HepG2 (cell line): ENCODE measurements around the gene SLC17A9. TPM values are rescaled to one million over a fixed set of nuclear protein-coding genes. Genes with fewer than 3 reads are reported as not detected.

Experiments used
- ATAC-seq: fragments of 200-7000 bp; cut with Tn5 transposase; 3 replicates; pipeline ENCODE4 v1.9.1; 2020; ENCODE audit warnings: mild to moderate bottlenecking, moderate library complexity
- BruUV-seq: library from RNA; stranded (reverse); fragments of 400-500 nt; replicated peaks from 2 replicates; lab custom pipeline; 2021; lab: Mats Ljungman, UMichigan
- CTCF ChIA-PET: fragments of 300-600 bp; formaldehyde crosslinking; extraction: SDS; loops from one replicate; lab custom pipeline; 2021; ENCODE audit warnings: low total read pairs, inconsistent platforms, low intra/inter-chr PET ratio; lab: Yijun Ruan, JAX
- POLR2A ChIA-PET: fragments of 350-600 bp; sonication (Branson Sonifier 250); formaldehyde crosslinking; loops from one replicate; lab custom pipeline; 2020; ENCODE audit warnings: antibody characterized with exemption, inconsistent platforms; lab: Yijun Ruan, JAX
- DNase-seq: peaks from one replicate; pipeline ENCODE4 v3.0.0-alpha.2; 2015; ENCODE audit warnings: low spot score
- FAIRE-seq: peaks from 3 replicates; lab custom pipeline; 2011; peaks lifted over from hg19 to GRCh38; lab: Jason Lieb, UNC
- H2AFZ ChIP-seq: one replicate; pipeline ENCODE4 v1.6.1; 2011; ENCODE audit warnings: low read length, inconsistent platforms
- H3K27ac ChIP-seq: fragments of 300-600 bp; 3 replicates; pipeline ENCODE4 v1.8.0; 2011; ENCODE audit warnings: mixed run types, mild to moderate bottlenecking, mixed read lengths, low read length, inconsistent platforms; ENCODE audit not compliant: insufficient read depth; ENCODE audit errors: extremely low read length
- H3K27me3 ChIP-seq, 2 experiments: fragments of 200-600 bp in 1 of 2; 2 replicates in 1 of 2; 3 replicates in 1 of 2; pipeline versions ENCODE4 v1.6.0 to v1.8.0; 2011; ENCODE audit warnings: low read length in 2 of 2, mild to moderate bottlenecking in 2 of 2, moderate library complexity in 2 of 2, inconsistent platforms in 1 of 2; ENCODE audit not compliant: insufficient read depth in 2 of 2, control insufficient read depth in 1 of 2
- H3K36me3 ChIP-seq, 2 experiments: fragments of 200-600 bp in 1 of 2; replicated peaks in 1 of 2; 2 replicates in 1 of 2; 3 replicates in 1 of 2; pipeline versions ENCODE4 v1.5.1 to v1.8.0; 2011; ENCODE audit warnings: low read length in 2 of 2, inconsistent platforms in 1 of 2; ENCODE audit not compliant: insufficient read depth in 2 of 2, control insufficient read depth in 1 of 2
- H3K4me1 ChIP-seq: 2 replicates; pipeline ENCODE4 v1.5.1; 2012; ENCODE audit warnings: low read length, inconsistent platforms; ENCODE audit not compliant: insufficient read depth
- H3K4me2 ChIP-seq: 2 replicates; pipeline ENCODE4 v1.6.0; 2011; ENCODE audit warnings: low read depth, low read length, inconsistent platforms
- H3K4me3 ChIP-seq, 3 experiments: fragments of 200-600 bp in 1 of 3; sonication (generic), shearing (Covaris generic) in 1 of 3; replicated peaks in 1 of 3; 2 replicates each; pipeline ENCODE4 v1.5.1; 2011 to 2016; ENCODE audit warnings: low read length in 3 of 3, inconsistent platforms in 2 of 3, low read depth in 2 of 3, mild to moderate bottlenecking in 2 of 3, control low read depth in 1 of 3, mixed read lengths in 1 of 3; ENCODE audit not compliant: insufficient read depth in 1 of 3
- H3K79me2 ChIP-seq: one replicate; pipeline ENCODE4 v1.6.1; 2011; ENCODE audit warnings: low read length, inconsistent platforms; ENCODE audit not compliant: insufficient read depth
- H3K9ac ChIP-seq: 2 replicates; pipeline ENCODE4 v1.6.0; 2011; ENCODE audit warnings: mild to moderate bottlenecking, low read depth, low read length, inconsistent platforms; ENCODE audit not compliant: insufficient read depth
- H3K9me3 ChIP-seq: 2 replicates; pipeline ENCODE4 v1.5.1; 2012; ENCODE audit warnings: mild to moderate bottlenecking, low read length
- H4K20me1 ChIP-seq: 2 replicates; pipeline ENCODE4 v1.6.0; 2011; ENCODE audit warnings: inconsistent platforms, mild to moderate bottlenecking, low read length, moderate library complexity; ENCODE audit not compliant: insufficient read depth
- EED ChIP-seq: sonication (generic); formaldehyde crosslinking; IDR thresholded peaks from 2 replicates; pipeline ENCODE4 v1.5.0; 2020; ENCODE audit warnings: mild to moderate bottlenecking, missing genetic modification reagents
- EZH2 ChIP-seq: conservative IDR thresholded peaks from 2 replicates; pipeline ENCODE4 v1.6.1; 2012; ENCODE audit warnings: mild to moderate bottlenecking, low read depth, low read length, moderate library complexity
- HOXA9 ChIP-seq: sonication (generic); formaldehyde crosslinking; IDR thresholded peaks from 2 replicates; pipeline ENCODE4 v1.8.1; 2022; ENCODE audit warnings: missing genetic modification reagents, mild to moderate bottlenecking, moderate library complexity, borderline replicate concordance
- IRF2 ChIP-seq: IDR thresholded peaks from 2 replicates; pipeline ENCODE4 v1.6.1; 2018; ENCODE audit warnings: missing genetic modification reagents, missing compliant biosample characterization
- KDM5A ChIP-seq: fragments of 200-600 bp; sonication (generic); IDR thresholded peaks from 2 replicates; pipeline ENCODE4 v1.7.0; 2018; ENCODE audit warnings: antibody characterized with exemption, mild to moderate bottlenecking, low read length, borderline replicate concordance
- MAFG ChIP-seq: sonication (generic); formaldehyde crosslinking; IDR thresholded peaks from 2 replicates; pipeline ENCODE4 v1.5.1; 2020; ENCODE audit warnings: mild to moderate bottlenecking, missing genetic modification reagents
- MTF2 ChIP-seq: sonication (generic); formaldehyde crosslinking; IDR thresholded peaks from 2 replicates; pipeline ENCODE4 v1.5.0; 2020; ENCODE audit warnings: missing genetic modification reagents, borderline replicate concordance
- MXD4 ChIP-seq: IDR thresholded peaks from 2 replicates; pipeline ENCODE4 v1.6.1; 2016; ENCODE audit warnings: mild to moderate bottlenecking, missing biosample characterization, missing genetic modification reagents
- NBN ChIP-seq: fragments of 450-650 bp; conservative IDR thresholded peaks from 2 replicates; pipeline ENCODE4 v1.6.1; 2017
- SP2 ChIP-seq: sonication (generic); formaldehyde crosslinking; IDR thresholded peaks from 2 replicates; pipeline ENCODE4 v1.5.1; 2020; ENCODE audit warnings: mild to moderate bottlenecking, missing genetic modification reagents
- ZBTB8A ChIP-seq: sonication (generic); formaldehyde crosslinking; IDR thresholded peaks from 2 replicates; pipeline ENCODE4 v1.4.0; 2020; ENCODE audit warnings: mild to moderate bottlenecking, low read depth, missing genetic modification reagents, borderline replicate concordance
- ZIK1 ChIP-seq: sonication (generic); formaldehyde crosslinking; IDR thresholded peaks from 2 replicates; pipeline ENCODE4 v1.5.0; 2020; ENCODE audit warnings: mild to moderate bottlenecking, low read depth, missing genetic modification reagents, borderline replicate concordance
- ZMYM3 ChIP-seq: sonication (generic); formaldehyde crosslinking; IDR thresholded peaks from 2 replicates; pipeline ENCODE4 v1.5.1; 2020; ENCODE audit warnings: mild to moderate bottlenecking, missing genetic modification reagents
- ZNF383 ChIP-seq: sonication (generic); formaldehyde crosslinking; IDR thresholded peaks from 2 replicates; pipeline ENCODE4 v1.4.0; 2020; ENCODE audit warnings: missing genetic modification reagents, mild to moderate bottlenecking, borderline replicate concordance
- ZNF430 ChIP-seq: sonication (generic); formaldehyde crosslinking; IDR thresholded peaks from 2 replicates; pipeline ENCODE4 v1.9.0; 2021; ENCODE audit warnings: mild to moderate bottlenecking, missing genetic modification reagents
- ZNF567 ChIP-seq: sonication (generic); formaldehyde crosslinking; IDR thresholded peaks from 2 replicates; pipeline ENCODE4 v1.8.1; 2023; ENCODE audit warnings: mild to moderate bottlenecking, missing genetic modification reagents, borderline replicate concordance
- ZNF672 ChIP-seq: sonication (generic); formaldehyde crosslinking; IDR thresholded peaks from 2 replicates; pipeline ENCODE4 v1.8.1; 2022; ENCODE audit warnings: missing genetic modification reagents
- ZNF768 ChIP-seq: sonication (generic); formaldehyde crosslinking; IDR thresholded peaks from 2 replicates; pipeline ENCODE4 v1.4.0; 2020; ENCODE audit warnings: missing genetic modification reagents
- ZNF780A ChIP-seq: sonication (generic); formaldehyde crosslinking; IDR thresholded peaks from 2 replicates; pipeline ENCODE4 v1.8.0; 2022; ENCODE audit warnings: mild to moderate bottlenecking, missing genetic modification reagents, moderate library complexity
- WGBS: methylation state at CpG from one replicate; pipeline ENCODE4 v1.1.6; 2017; ENCODE audit warnings: low lambda C conversion rate; 5-methylcytosine and 5-hydroxymethylcytosine counted together
- in situ Hi-C: cut with HindIII; loops from 2 replicates; pipeline ENCODE4 v1.10.0; 2017; ENCODE audit warnings: low pct_unique_long_range_greater_than_20kb; ENCODE audit not compliant: extremely low pct_ligation_motif_present
- intact Hi-C: fragments of 100-400 bp; cut with micrococcal nuclease; formaldehyde crosslinking; loops from one replicate; pipeline ENCODE4 v1.10.0; 2022; ENCODE audit not compliant: unreplicated experiment
- polyA plus RNA-seq, 8 experiments: library from polyadenylated mRNA; depleted of rRNA in 3 of 8; stranded (reverse) in 7 of 8; unstranded in 1 of 8; fragments of >200 nt; fragmentation: Illumina TruSeq in 4 of 8; extraction: Trizol in 4 of 8; gene quantifications; 2 replicates each; pipeline versions ENCODE4 v1.2.1 to v1.2.3, GENCODE V29; 2011 to 2016; ENCODE audit warnings: low read depth in 4 of 8, missing spikeins in 1 of 8, mixed read lengths in 1 of 8; ENCODE audit not compliant: insufficient read depth in 1 of 8
- total RNA-seq, 5 experiments: library from RNA; depleted of rRNA; stranded (reverse); fragments of >200 nt; fragmentation: Illumina TruSeq; extraction: Trizol; gene quantifications; 2 replicates each; pipeline ENCODE4 v1.2.3, GENCODE V29; 2016; ENCODE audit warnings: low read depth in 1 of 5
- TF ChIP-seq, protein P1 (sequence below): sonication (generic); formaldehyde crosslinking; IDR thresholded peaks from 2 replicates; pipeline ENCODE4 v1.4.0; 2020; ENCODE audit warnings: missing genetic modification reagents
- TF ChIP-seq, protein P2 (sequence below): sonication (generic); formaldehyde crosslinking; conservative IDR thresholded peaks from 2 replicates; pipeline ENCODE4 v1.8.1; 2023; ENCODE audit warnings: missing genetic modification reagents

SLC17A9 gene
- total and polyA plus RNA-seq, 2 of the 13 experiments (the other 11 are each of a cell fraction or from before 2014, with no cell fraction given), result 110 to 191 TPM

DNA sequence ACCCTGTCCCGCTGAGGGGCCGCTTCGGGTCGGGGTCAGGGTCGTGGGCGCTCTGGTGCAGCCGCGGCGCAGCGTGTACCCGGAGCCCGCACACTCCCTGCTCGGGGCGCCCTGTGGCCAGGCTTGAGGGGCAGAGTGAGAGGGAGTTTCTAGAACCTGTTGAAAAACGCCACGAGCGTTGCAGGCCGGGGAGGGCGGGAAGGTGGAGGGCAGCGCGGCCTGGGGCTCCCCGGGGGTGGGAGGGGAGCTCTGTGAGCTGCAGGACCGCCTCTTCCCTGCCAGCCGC, 54.8 kb downstream of the SLC17A9 start (continued):
- no peak for TF ChIP-seq ZNF567 (CRISPR knock-in tag)

DNA sequence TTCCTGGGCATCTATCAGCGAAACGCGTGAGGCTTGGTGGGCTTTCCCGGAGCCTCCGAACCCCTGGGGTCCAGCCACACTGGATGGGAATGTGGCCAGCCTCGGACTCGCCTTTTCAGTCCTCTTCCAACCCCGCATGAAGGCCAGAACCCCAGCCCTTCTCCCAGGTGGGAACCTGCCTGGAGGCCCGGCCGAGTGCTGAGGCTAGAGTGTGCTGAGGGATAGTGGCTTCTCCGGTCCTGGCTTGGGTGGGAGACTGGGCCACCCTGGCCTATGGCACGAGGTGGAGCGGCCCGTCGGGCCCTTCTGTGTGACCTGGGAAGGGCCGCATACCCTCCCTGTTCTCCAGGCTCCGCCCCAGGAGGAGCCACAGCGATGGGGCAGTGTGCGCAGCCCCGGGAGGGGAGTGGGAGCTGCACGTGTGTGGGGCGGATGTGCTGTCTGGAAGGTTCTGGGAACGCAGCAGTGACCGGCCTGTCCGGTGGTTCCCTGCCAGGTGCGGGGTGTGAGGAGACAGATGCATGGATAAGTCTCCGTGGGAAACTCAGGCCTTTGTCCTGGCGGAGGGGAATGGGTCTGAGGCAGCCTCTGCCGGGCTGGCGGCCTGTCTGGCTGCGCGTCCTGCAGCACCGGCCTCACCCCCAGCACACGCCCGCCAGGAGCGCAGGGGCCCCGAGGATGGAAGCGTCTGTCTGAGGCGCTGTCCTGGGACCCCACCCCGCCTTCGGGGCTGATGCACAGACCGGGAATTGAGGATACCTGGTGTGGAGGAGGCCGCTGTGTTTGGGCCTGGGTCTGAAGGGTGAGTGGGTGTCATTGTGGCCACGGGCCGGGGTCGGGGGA, 55.4 kb downstream of the SLC17A9 start:
- H3K9ac ChIP-seq, result no peak overlapping the region
- no peaks in the 10 kb centered on the region for H3K79me2 ChIP-seq
- BruUV-seq, result no TSS peak
- no peak overlapping the region for H3K27ac ChIP-seq
- ChIA-PET POLR2A (no interaction called here), CTCF (interaction anchor here (1.6 to 2.9 kb wide), 5 partner anchors 36 to 185 kb away, joined by 7 to 42 read pairs (median 11); no protein-coding TSS in a partner anchor)
- in situ Hi-C loops, result no loop called here
- H3K9me3 ChIP-seq, result peaks cover under 1% of the 10 kb centered on the region; the same call in 1 of the 2 replicates
- no peak overlapping the region for H3K4me2 ChIP-seq
- intact Hi-C loops, result loop anchor here (2.0 kb wide), 3 partner anchors 107 to 185 kb away; no protein-coding TSS in a partner anchor
- H3K4me3 ChIP-seq, result no peak overlapping the region
- peaks cover 5% of the 10 kb centered on the region; the same call in 1 of the 2 replicates for H4K20me1 ChIP-seq
- H3K4me1 ChIP-seq, result peaks cover 20% of the 10 kb centered on the region
- WGBS, result 20% methylated on average over 33 of the region's 46 CpGs
- no peak overlapping the region for H2AFZ ChIP-seq
- DNase-seq, result no peak
- H3K36me3 ChIP-seq, result no peaks in the 10 kb centered on the region
- peak; percentile 12 for ATAC-seq
- no peak for FAIRE-seq
- H3K27me3 ChIP-seq, result peaks cover 32 to 92% of the 10 kb centered on the region in 2 experiments
- TF ChIP-seq MXD4 (CRISPR knock-in tag) (no peak), ZNF383 (CRISPR knock-in tag) (no peak), ZNF768 (CRISPR knock-in tag) (peak; percentile 98), NBN (no peak), KDM5A (no peak), ZMYM3 (peak; percentile 31; the same call in 1 of the 2 replicates), MTF2 (CRISPR knock-in tag) (peak; percentile 93; the same call in 1 of the 2 replicates), SP2 (CRISPR knock-in tag) (no peak), EZH2 (peak; percentile 94), ZIK1 (no peak), EED (CRISPR knock-in tag) (no peak), ZNF430 (CRISPR knock-in tag) (no peak), ZNF780A (CRISPR knock-in tag) (no peak), ZNF672 (CRISPR knock-in tag) (no peak), HOXA9 (CRISPR knock-in tag) (no peak), IRF2 (CRISPR knock-in tag) (no peak), MAFG (no peak), ZBTB8A (no peak)
- TF ChIP-seq, protein P1, sequence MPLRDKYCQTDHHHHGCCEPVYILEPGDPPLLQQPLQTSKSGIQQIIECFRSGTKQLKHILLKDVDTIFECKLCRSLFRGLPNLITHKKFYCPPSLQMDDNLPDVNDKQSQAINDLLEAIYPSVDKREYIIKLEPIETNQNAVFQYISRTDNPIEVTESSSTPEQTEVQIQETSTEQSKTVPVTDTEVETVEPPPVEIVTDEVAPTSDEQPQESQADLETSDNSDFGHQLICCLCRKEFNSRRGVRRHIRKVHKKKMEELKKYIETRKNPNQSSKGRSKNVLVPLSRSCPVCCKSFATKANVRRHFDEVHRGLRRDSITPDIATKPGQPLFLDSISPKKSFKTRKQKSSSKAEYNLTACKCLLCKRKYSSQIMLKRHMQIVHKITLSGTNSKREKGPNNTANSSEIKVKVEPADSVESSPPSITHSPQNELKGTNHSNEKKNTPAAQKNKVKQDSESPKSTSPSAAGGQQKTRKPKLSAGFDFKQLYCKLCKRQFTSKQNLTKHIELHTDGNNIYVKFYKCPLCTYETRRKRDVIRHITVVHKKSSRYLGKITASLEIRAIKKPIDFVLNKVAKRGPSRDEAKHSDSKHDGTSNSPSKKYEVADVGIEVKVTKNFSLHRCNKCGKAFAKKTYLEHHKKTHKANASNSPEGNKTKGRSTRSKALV (CRISPR knock-in tag), result peak; percentile 30; the same call in 1 of the 2 replicates
- TF ChIP-seq, protein P2, sequence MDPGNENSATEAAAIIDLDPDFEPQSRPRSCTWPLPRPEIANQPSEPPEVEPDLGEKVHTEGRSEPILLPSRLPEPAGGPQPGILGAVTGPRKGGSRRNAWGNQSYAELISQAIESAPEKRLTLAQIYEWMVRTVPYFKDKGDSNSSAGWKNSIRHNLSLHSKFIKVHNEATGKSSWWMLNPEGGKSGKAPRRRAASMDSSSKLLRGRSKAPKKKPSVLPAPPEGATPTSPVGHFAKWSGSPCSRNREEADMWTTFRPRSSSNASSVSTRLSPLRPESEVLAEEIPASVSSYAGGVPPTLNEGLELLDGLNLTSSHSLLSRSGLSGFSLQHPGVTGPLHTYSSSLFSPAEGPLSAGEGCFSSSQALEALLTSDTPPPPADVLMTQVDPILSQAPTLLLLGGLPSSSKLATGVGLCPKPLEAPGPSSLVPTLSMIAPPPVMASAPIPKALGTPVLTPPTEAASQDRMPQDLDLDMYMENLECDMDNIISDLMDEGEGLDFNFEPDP (CRISPR knock-in tag), result 0 out of 2 replicates have a peak, but pooled peaks have one; percentile 44
